B cell (primary cell): ENCODE measurements around the gene STUM. TPM values are rescaled to one million over a fixed set of nuclear protein-coding genes. Genes with fewer than 3 reads are reported as not detected.

ENCODE experiments used
- ATAC-seq: fragments of 200-7000 bp; cut with Tn5 transposase; one replicate; pipeline ENCODE4 v1.10.0; 2021; ENCODE audit warnings: low read depth, mild to moderate bottlenecking, moderate number of reproducible peaks, moderate library complexity
- CTCF ChIA-PET: fragments of 350-600 bp; sonication (Branson Sonifier 250); formaldehyde crosslinking; loops from one replicate; lab custom pipeline; 2021; ENCODE audit warnings: antibody characterized with exemption, inconsistent platforms; lab: Charles Lee
- POLR2A ChIA-PET: fragments of 350-600 bp; sonication (Branson Sonifier 250); formaldehyde crosslinking; loops from one replicate; lab custom pipeline; 2021; ENCODE audit warnings: antibody characterized with exemption; lab: Charles Lee
- DNase-seq: peaks from one replicate; pipeline ENCODE4 v3.0.0; 2013
- H2AFZ ChIP-seq: 2 replicates; pipeline ENCODE4 v1.6.1; 2012; ENCODE audit warnings: mild to moderate bottlenecking, low read depth, low read length; ENCODE audit not compliant: insufficient read depth, poor library complexity, severe bottlenecking
- H3K27ac ChIP-seq, 2 donors: 1 replicate in 1 of 2; 2 replicates in 1 of 2; pipeline ENCODE4 v1.5.1; 2012 to 2013; ENCODE audit warnings: low read length in 2 of 2, mild to moderate bottlenecking in 2 of 2, moderate library complexity in 1 of 2
- H3K27me3 ChIP-seq, 4 experiments: fragments of 200-600 bp in 1 of 4; sonication (generic) in 1 of 4; replicated peaks in 1 of 4; 1 replicate in 2 of 4; 2 replicates in 2 of 4; pipeline versions ENCODE4 v1.6.1 to v1.7.0; 2013 to 2016; ENCODE audit warnings: low read length in 3 of 4, mild to moderate bottlenecking in 2 of 4, mixed read lengths in 1 of 4, moderate library complexity in 1 of 4; ENCODE audit not compliant: insufficient read depth in 4 of 4, control insufficient read depth in 3 of 4; ENCODE audit errors: control extremely low read depth in 1 of 4
- H3K36me3 ChIP-seq, 2 experiments: replicated peaks in 1 of 2; 1 replicate in 1 of 2; 2 replicates in 1 of 2; pipeline versions ENCODE4 v1.6.1 to v1.7.1; 2013; ENCODE audit warnings: low read length in 1 of 2; ENCODE audit not compliant: insufficient read depth in 2 of 2, control insufficient read depth in 1 of 2; ENCODE audit errors: control extremely low read depth in 1 of 2, extremely low read depth in 1 of 2
- H3K4me1 ChIP-seq, 2 donors: fragments of 200-600 bp in 1 of 2; sonication (generic) in 1 of 2; 1 replicate in 1 of 2; 2 replicates in 1 of 2; pipeline versions ENCODE4 v1.5.1 to v1.6.1; 2013 to 2017; ENCODE audit warnings: low read length in 2 of 2; ENCODE audit not compliant: control insufficient read depth in 2 of 2, insufficient read depth in 2 of 2
- H3K4me2 ChIP-seq: replicated peaks from 2 replicates; pipeline ENCODE3; 2012; ENCODE audit warnings: mild to moderate bottlenecking, low read depth, low read length; ENCODE audit not compliant: poor library complexity, severe bottlenecking
- H3K4me3 ChIP-seq, 5 experiments: fragments of 200-600 bp in 1 of 5; sonication (generic) in 1 of 5; 1 replicate in 3 of 5; 2 replicates in 2 of 5; pipeline versions ENCODE4 v1.5.1 to v1.7.0; 2011 to 2016; ENCODE audit warnings: low read length in 4 of 5, mild to moderate bottlenecking in 4 of 5, low read depth in 2 of 5, control low read depth in 1 of 5, moderate library complexity in 1 of 5; ENCODE audit not compliant: insufficient read depth in 1 of 5; ENCODE audit errors: control extremely low read depth in 1 of 5, extremely low read depth in 1 of 5
- H3K79me2 ChIP-seq: fragments of 200-600 bp; sonication (generic); one replicate; pipeline ENCODE4 v1.6.0; 2016; ENCODE audit warnings: low read length; ENCODE audit not compliant: control insufficient read depth, insufficient read depth
- H3K9ac ChIP-seq: fragments of 200-600 bp; sonication (generic); 2 replicates; pipeline ENCODE4 v1.6.1; 2017; ENCODE audit warnings: mild to moderate bottlenecking, low read length, moderate library complexity
- H3K9me3 ChIP-seq, 3 donors: one replicate each; pipeline versions ENCODE4 v1.6.1 to v1.7.1; 2013; ENCODE audit warnings: low read length in 2 of 3; ENCODE audit not compliant: control insufficient read depth in 2 of 3, insufficient read depth in 1 of 3; ENCODE audit errors: control extremely low read depth in 1 of 3
- H4K20me1 ChIP-seq: 2 replicates; pipeline ENCODE4 v1.6.0; 2012; ENCODE audit warnings: mild to moderate bottlenecking, low read length; ENCODE audit not compliant: insufficient read depth, control insufficient read depth, poor library complexity, severe bottlenecking
- H3K27ac Mint-ChIP-seq: one replicate; pipeline ENCODE4 v1.8.0; 2021; ENCODE audit warnings: mixed read lengths
- H3K27me3 Mint-ChIP-seq: one replicate; pipeline ENCODE4 v1.8.0; 2021; ENCODE audit warnings: mixed read lengths
- H3K4me1 Mint-ChIP-seq: one replicate; pipeline ENCODE4 v1.8.0; 2021; ENCODE audit warnings: mixed read lengths
- H3K4me3 Mint-ChIP-seq: one replicate; pipeline ENCODE4 v1.8.0; 2021; ENCODE audit warnings: mixed read lengths
- H3K9me3 Mint-ChIP-seq: one replicate; pipeline ENCODE4 v1.8.0; 2022; ENCODE audit warnings: mixed read lengths; ENCODE audit not compliant: insufficient read depth
- CTCF ChIP-seq: fragments of 200-600 bp; IDR thresholded peaks from one replicate; pipeline ENCODE4 v1.8.0; 2022; ENCODE audit warnings: antibody characterized with exemption, mild to moderate bottlenecking
- EZH2 ChIP-seq: IDR thresholded peaks from 2 replicates; pipeline ENCODE4 v1.6.1; 2012; ENCODE audit warnings: borderline replicate concordance, low read depth, mild to moderate bottlenecking, moderate library complexity, low read length; ENCODE audit not compliant: insufficient read depth, poor library complexity, severe bottlenecking
- WGBS: methylation state at CpG from one replicate; pipeline ENCODE4 v1.1.5; 2013; ENCODE audit warnings: missing lambda C conversion rate; ENCODE audit not compliant: insufficient coverage; 5-methylcytosine and 5-hydroxymethylcytosine counted together
- intact Hi-C: fragments of 100-400 bp; cut with micrococcal nuclease; formaldehyde crosslinking; loops from one replicate; pipeline ENCODE4 v1.10.0; 2022
- polyA plus RNA-seq: library from polyadenylated mRNA; depleted of rRNA; stranded (reverse); fragments of >200 nt; gene quantifications from 2 replicates; pipeline ENCODE4 v1.2.3, GENCODE V29; 2012
- total RNA-seq, 2 donors: library from RNA; stranded (reverse); fragments of 120-200 nt in 1 of 2; gene quantifications; 1 replicate in 1 of 2; 2 replicates in 1 of 2; pipeline versions ENCODE4 v1.2.3 to v1.2.4, GENCODE V29; 2013 to 2022

The STUM gene
- total and polyA plus RNA-seq, 2 donors (not counting 1 experiment from before 2014, with no cell fraction given), result 0.12 to 0.69 TPM

- Histone ChIP-seq H4K20me1 (no peaks in the 10 kb centered on the region), H3K27me3 (peaks cover 0 to 3% (median 0%) of the 10 kb centered on the region in 4 experiments), H3K9ac (no peak overlapping the region), H2AFZ (no peak overlapping the region), H3K79me2 (no peaks in the 10 kb centered on the region), H3K9me3 (peaks cover 0 to 4% (median 0%) of the 10 kb centered on the region in 3 donors), H3K4me2 (no peak overlapping the region), H3K4me3 (no peak overlapping the region), H3K36me3 (no peaks in the 10 kb centered on the region), H3K27ac (no peak overlapping the region), H3K4me1 (no peaks in the 10 kb centered on the region)
- H3K27me3 Mint-ChIP-seq, result peaks cover 5% of the 10 kb centered on the region
- ChIA-PET POLR2A (no interaction called here), CTCF (interaction anchor here (0.6 kb wide), 1 partner anchor 59 kb away, joined by 4 read pairs; no protein-coding TSS in a partner anchor)
- no peaks in the 10 kb centered on the region for H3K9me3 Mint-ChIP-seq
- H3K4me3 Mint-ChIP-seq, result no peak overlapping the region
- no peak overlapping the region for H3K27ac Mint-ChIP-seq
- 87% methylated on average over 8 of the region's 8 CpGs for WGBS
- TF ChIP-seq EZH2 (no peak), CTCF (no peak)
- ATAC-seq (no peak), DNase-seq (no peak)
- peaks cover 11% of the 10 kb centered on the region for H3K4me1 Mint-ChIP-seq
- intact Hi-C loops, result no loop called here
These were observed 16.9 kb downstream of the STUM start for GRCh38 chr1:226565476-226565875.

GRCh38 chr1:226566234-226566633, 17.7 kb downstream of the STUM start:
- H3K9me3 Mint-ChIP-seq, result no peaks in the 10 kb centered on the region
- peaks cover 11% of the 10 kb centered on the region for H3K4me1 Mint-ChIP-seq
- Histone ChIP-seq H3K4me1 (no peaks in the 10 kb centered on the region), H4K20me1 (no peaks in the 10 kb centered on the region), H3K9me3 (peaks cover 0 to 4% (median 0%) of the 10 kb centered on the region in 3 donors), H3K4me3 (no peak overlapping the region), H3K27ac (no peak overlapping the region), H3K4me2 (no peak overlapping the region), H3K9ac (no peak overlapping the region), H2AFZ (no peak overlapping the region), H3K79me2 (no peaks in the 10 kb centered on the region), H3K36me3 (no peaks in the 10 kb centered on the region), H3K27me3 (peaks cover 0 to 3% (median 0%) of the 10 kb centered on the region in 4 experiments)
- no peak overlapping the region for H3K4me3 Mint-ChIP-seq
- no CpG with 5 or more reads among the region's 1 CpG for WGBS
- H3K27ac Mint-ChIP-seq, result no peak overlapping the region
- DNase-seq (no peak), ATAC-seq (no peak)
- intact Hi-C loops, result no loop called here
- CTCF ChIA-PET, result no interaction called here
- TF ChIP-seq EZH2 (no peak), CTCF (no peak)
- POLR2A ChIA-PET, result no interaction called here
- H3K27me3 Mint-ChIP-seq, result peaks cover 5% of the 10 kb centered on the region
